Erythroblast (primary cell): ENCODE results near the gene DCPS.
A peak's percentile ranks its signal among the peaks of the same experiment; 100 is the strongest.

ENCODE experiments used
- DNase-seq, 2 experiments: peaks; one replicate each; lab custom pipeline; 2025; lab: John Stamatoyannopoulos, UW
- GATA1 ChIP-seq: IDR thresholded peaks from 2 replicates; pipeline ENCODE4 v1.6.1; 2011; ENCODE audit warnings: low read depth, mild to moderate bottlenecking, control low read depth, low read length, moderate library complexity
- POLR2A ChIP-seq: IDR thresholded peaks from 2 replicates; pipeline ENCODE4 v1.6.1; 2011; ENCODE audit warnings: mild to moderate bottlenecking, low read length

The DCPS gene

GRCh38 chr11:126348806-126349582 is 45.1 kb downstream of the DCPS start:
- TF ChIP-seq GATA1 (no peak), POLR2A (no peak)
- DNase-seq = peak in 1 of 2 experiments; percentile 38

- TF ChIP-seq GATA1 (no peak), POLR2A (no peak)
- peak; percentile 48 to 49 for DNase-seq
Measured at GRCh38 chr11:126350836-126351235, 47.0 kb downstream of the DCPS start.

- TF ChIP-seq GATA1 = no peak
- no peak for TF ChIP-seq POLR2A
- DNase-seq = no peak
Measured at GRCh38 chr11:126352163-126352562, 48.3 kb downstream of the DCPS start.

GRCh38 chr11:126352934-126353801 is 49.3 kb downstream of the DCPS start:
- DNase-seq = peak; percentile 89 to 91
- TF ChIP-seq POLR2A (peak; percentile 39), GATA1 (no peak)

GRCh38 chr11:126354631-126355323 is 50.9 kb downstream of the DCPS start:
- TF ChIP-seq POLR2A (no peak), GATA1 (no peak)
- DNase-seq = peak; percentile 51 to 70

DNA sequence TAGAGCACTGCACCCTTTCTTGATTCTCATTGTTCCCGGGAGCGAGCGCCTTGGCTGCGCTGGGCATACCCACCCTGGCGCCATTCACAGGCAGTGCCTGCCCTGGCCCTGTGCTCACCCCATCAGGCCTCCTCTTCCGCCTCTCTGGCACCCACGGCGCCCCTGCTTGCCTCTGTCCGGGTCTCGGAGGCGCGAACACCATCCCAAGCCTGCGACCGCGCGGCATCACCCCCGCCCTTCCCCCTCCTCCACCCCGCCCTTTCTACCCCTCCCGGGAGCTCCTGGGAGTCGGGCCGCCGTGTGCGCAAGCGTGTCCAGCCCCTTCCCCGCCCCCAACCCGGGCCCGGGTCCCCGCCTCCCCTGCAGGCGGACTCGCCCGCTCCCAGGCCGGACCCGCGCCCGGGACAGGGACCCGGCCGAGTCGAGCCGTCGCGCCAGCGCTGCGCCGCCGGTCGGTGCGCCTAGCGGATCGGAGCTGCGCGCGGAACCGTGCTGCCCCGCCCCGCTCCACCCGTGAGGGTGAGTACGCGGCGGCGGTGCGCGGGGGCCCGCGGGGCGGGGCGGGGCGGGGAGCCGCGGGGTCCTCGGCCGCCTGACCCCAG is 51.6 kb downstream of the DCPS start, which contains the start of gene ST3GAL4:
Gene ST3GAL4 (plus strand): TSS at position 363 of the 602 bp plus-strand sequence. CDS start 50,470 bp downstream, outside the sequence.
- peak; percentile 55 for TF ChIP-seq POLR2A
- TF ChIP-seq GATA1 = no peak
- peak; percentile 72 to 84 for DNase-seq

DNA sequence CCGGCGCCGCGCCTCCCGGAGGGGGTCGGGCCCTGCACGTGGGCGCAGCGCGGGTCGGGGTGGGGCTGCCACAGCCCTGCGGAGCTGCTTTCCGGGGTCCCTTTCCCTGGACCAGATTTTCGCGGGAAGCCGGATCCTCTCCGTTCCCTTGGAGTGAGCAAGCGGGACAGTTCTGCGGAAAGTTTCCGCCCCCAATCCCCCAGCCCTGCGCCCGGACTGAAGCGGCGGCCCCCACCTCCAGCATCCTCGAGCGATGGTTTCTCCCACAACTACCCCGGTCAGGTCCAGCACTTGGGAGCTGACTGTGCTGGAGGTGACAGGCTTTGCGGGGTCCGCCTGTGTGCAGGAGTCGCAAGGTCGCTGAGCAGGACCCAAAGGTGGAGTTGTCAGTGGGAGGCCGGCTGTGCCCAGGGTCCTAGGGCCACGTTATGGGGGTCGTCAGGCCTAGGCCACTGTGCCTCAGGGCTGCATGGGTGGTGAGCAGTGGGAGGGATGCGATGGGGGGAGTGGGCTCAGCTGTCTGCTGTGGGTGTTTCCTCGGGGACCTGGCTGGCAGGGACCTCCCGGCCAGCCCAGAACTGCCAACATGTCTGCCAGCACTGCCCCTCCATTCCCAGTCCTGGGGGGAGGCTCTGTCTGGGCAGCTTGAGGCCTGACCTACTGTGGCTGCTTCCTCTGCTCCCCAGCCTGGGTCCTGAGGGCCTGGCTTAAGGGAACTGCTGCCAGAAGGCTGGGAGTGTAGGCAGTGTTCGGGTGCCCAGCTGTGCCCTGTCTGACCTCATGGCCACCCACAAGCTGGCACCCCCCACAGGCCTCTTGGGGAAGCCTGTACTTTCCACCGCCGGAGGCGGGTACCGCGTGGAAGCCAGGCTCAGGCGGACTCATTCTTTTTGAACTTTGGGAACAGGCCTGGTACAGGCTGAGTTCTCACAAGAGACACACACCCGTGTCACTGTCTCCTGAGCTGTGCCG is 52.4 kb downstream of the DCPS start:
- TF ChIP-seq POLR2A (no peak), GATA1 (no peak)
- peak; percentile 43 to 56 for DNase-seq

DNA sequence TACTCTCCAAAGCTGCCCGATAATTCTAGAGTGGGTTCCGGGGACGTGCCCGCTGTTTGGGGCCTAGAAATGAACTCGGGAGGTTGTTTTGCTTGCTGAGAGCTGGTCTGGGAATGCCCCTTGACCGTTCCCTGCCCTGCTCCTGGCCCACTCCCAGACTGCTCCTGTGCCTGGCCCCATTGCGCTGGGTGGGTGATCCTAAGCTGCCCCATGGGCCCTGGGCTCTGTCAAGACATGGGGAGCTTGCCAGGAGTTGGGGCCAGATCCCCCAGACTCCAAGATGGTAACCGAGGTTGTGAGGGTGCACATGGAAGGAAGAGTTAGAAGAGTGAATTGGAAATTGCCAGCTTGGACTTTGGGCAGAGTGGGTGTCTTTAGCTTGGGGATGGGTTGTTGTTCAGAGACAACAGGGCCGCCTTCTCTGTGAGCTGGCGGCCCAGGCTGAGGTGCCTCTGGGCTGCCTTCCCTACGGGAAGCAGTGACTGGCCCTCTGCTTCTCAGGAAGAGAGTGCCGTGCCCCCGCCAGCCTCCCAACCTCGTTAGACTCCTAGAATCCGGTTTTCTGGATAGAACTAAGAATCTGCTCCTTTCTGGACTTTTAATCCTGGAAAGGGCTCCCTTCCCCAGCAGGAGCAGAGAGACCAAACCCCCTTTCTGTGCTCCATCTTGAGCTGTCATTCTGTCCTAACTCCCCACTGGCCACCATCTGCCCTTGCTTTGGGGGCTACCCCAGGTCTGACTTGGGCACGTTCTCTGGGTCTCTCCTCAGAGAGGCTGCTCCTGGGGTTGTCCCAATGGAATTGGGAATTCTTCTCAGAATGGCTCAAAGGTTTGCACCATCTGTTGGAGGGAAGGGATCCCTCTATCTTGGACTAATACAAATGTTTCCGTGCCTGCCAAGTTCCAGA is 53.4 kb downstream of the DCPS start:
- TF ChIP-seq POLR2A (no peak), GATA1 (no peak)
- DNase-seq = no peak

- no peak for DNase-seq
- no peak for TF ChIP-seq POLR2A
- no peak for TF ChIP-seq GATA1
Measured at GRCh38 chr11:126357969-126358762, 54.3 kb downstream of the DCPS start.

- TF ChIP-seq POLR2A (no peak), GATA1 (no peak)
- DNase-seq = no peak
Measured at GRCh38 chr11:126358763-126359160, 54.9 kb downstream of the DCPS start.

- TF ChIP-seq POLR2A = no peak
- DNase-seq = peak; percentile 35 to 42
Measured at GRCh38 chr11:126359431-126360048, 55.7 kb downstream of the DCPS start.
